Cardiac muscle cell (in vitro differentiated cells and primary cell): ENCODE measurements around the gene COL2A1. TPM values are rescaled to one million over a fixed set of nuclear protein-coding genes. Genes with fewer than 3 reads are reported as not detected.

Source experiments
- DNase-seq, 2 donors: peaks; one replicate each; pipeline versions ENCODE4 v3.0.0 to v3.0.0-alpha.2; 2010 to 2017; ENCODE audit warnings: low read depth in 1 of 2, low spot score in 1 of 2
- H3K27ac ChIP-seq: fragments of 200-600 bp; sonication (generic); 2 replicates; pipeline ENCODE4 v1.5.1; 2016
- H3K27me3 ChIP-seq: fragments of 200-600 bp; sonication (generic); 2 replicates; pipeline ENCODE4 v1.6.0; 2016; ENCODE audit warnings: control low read depth
- H3K36me3 ChIP-seq: fragments of 200-600 bp; sonication (generic); 2 replicates; pipeline ENCODE4 v1.5.1; 2016; ENCODE audit warnings: control low read depth
- H3K4me1 ChIP-seq: fragments of 200-600 bp; sonication (generic); 2 replicates; pipeline ENCODE4 v1.8.1; 2017; ENCODE audit warnings: low read depth, mild to moderate bottlenecking, mixed run types
- H3K4me3 ChIP-seq: fragments of 200-600 bp; sonication (generic); 2 replicates; pipeline ENCODE4 v1.5.1; 2016; ENCODE audit warnings: mild to moderate bottlenecking
- H3K9me3 ChIP-seq: fragments of 200-600 bp; sonication (generic); 2 replicates; pipeline ENCODE4 v1.5.1; 2017; ENCODE audit warnings: low read depth, mild to moderate bottlenecking, control low read depth
- polyA plus RNA-seq: library from polyadenylated mRNA; unstranded; fragments of >200 nt; fragmentation: Nextera tagmentation; extraction: Ambion mirVana; gene quantifications from 2 replicates; pipeline ENCODE4 v1.2.1, GENCODE V29; 2016
- total RNA-seq: library from RNA; depleted of rRNA; stranded (reverse); fragments of >200 nt; gene quantifications from 2 replicates; pipeline ENCODE4 v1.2.3, GENCODE V29; 2016
- TF ChIP-seq, protein P1 (sequence below): IDR thresholded peaks from 2 replicates; pipeline ENCODE4 v1.5.1; 2012; ENCODE audit warnings: low read depth, mild to moderate bottlenecking, low read length

Gene COL2A1
- total and polyA plus RNA-seq, 2 experiments from 2014 or later = 261 to 596 TPM

DNA sequence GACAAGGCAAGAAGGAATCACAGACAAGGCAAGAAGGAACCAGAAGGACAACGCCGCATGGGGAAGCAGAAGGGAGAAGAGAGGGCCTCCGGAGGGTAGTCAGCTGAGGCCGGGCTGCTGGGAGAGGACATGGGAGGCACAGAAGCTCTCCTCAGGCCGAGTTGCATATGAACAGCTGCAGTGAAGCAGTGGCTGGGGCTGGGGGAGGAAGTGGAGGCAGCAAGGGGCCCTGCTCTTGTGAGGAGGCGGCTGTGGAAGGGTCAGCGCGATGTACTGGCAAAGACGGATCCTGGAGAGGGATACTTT, 62.8 kb downstream of the COL2A1 start:
- Histone ChIP-seq H3K4me1 (peaks cover 5% of the 10 kb centered on the region), H3K9me3 (no peaks in the 10 kb centered on the region), H3K4me3 (no peak overlapping the region), H3K27me3 (no peaks in the 10 kb centered on the region), H3K36me3 (no peaks in the 10 kb centered on the region), H3K27ac (no peak overlapping the region)
- no peak for DNase-seq
- TF ChIP-seq, protein P1, sequence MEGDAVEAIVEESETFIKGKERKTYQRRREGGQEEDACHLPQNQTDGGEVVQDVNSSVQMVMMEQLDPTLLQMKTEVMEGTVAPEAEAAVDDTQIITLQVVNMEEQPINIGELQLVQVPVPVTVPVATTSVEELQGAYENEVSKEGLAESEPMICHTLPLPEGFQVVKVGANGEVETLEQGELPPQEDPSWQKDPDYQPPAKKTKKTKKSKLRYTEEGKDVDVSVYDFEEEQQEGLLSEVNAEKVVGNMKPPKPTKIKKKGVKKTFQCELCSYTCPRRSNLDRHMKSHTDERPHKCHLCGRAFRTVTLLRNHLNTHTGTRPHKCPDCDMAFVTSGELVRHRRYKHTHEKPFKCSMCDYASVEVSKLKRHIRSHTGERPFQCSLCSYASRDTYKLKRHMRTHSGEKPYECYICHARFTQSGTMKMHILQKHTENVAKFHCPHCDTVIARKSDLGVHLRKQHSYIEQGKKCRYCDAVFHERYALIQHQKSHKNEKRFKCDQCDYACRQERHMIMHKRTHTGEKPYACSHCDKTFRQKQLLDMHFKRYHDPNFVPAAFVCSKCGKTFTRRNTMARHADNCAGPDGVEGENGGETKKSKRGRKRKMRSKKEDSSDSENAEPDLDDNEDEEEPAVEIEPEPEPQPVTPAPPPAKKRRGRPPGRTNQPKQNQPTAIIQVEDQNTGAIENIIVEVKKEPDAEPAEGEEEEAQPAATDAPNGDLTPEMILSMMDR = no peak

DNA sequence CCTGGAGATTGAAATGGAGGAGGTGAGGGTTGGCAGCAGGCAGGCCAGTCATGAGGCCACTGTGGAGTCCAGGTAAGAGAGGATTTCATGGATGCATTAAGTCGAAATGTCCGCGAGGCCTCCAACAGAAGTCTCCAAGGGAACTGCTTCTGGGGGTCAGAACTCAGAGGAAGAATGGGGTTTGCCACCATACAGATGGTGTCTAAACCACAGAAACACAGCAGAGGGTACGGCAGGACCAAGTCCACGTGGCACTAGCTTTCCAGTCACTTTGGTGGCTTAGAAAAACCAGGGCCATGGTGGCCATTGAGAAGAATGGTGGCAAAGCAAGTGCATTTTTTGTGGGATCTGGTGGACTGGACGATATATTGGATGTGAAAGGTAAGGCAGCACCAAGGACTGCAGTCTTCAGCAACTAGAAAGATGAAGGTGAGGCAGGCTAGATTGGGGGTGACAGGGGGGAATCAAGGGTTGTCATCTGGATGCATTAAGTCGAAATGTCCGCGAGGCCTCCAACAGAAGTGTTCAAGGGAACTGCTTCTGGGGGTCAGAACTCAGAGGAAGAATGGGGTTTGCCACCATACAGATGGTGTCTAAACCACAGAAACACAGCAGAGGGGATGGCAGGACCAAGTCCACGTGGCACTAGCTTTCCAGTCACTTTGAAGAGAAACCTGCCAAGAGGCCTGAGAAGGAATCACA, 63.4 kb downstream of the COL2A1 start:
- H3K27ac ChIP-seq = no peak overlapping the region
- H3K9me3 ChIP-seq = no peaks in the 10 kb centered on the region
- H3K4me3 ChIP-seq = no peak overlapping the region
- no peaks in the 10 kb centered on the region for H3K36me3 ChIP-seq
- DNase-seq = no peak
- peaks cover 5% of the 10 kb centered on the region for H3K4me1 ChIP-seq
- H3K27me3 ChIP-seq = no peaks in the 10 kb centered on the region
- TF ChIP-seq, protein P1 = no peak

DNA sequence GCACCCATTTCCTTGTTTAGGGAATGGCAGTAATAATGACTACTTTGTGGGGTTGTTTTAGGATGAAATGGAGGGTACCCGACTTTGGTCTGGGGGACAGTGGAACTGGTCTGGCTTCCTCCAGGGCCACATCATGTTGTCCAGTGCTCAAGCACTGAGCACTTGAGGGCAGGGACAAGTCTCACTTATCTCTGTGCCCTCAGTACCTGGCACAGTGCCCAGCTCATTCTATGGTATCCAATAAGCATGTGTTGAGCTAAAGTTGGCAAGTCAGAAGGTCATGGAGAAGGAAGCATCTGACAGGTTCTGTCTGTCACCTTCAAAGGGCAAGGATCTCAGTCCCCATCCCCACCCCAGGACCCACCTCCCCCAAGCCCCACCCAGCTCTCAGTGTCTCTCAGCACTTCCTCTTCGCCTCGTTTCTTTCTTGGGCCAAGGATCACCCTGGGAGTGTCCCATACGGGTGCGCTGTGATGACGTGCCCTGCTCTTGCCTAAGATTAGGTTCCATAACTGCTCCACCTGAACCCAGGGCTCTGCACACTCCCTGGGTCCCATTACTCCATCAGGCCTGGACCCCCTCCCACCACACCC, 65.2 kb downstream of the COL2A1 start:
- Histone ChIP-seq H3K27me3 (no peaks in the 10 kb centered on the region), H3K9me3 (no peaks in the 10 kb centered on the region), H3K4me3 (no peak overlapping the region), H3K36me3 (no peaks in the 10 kb centered on the region), H3K4me1 (peaks cover 5% of the 10 kb centered on the region), H3K27ac (no peak overlapping the region)
- no peak for DNase-seq
- TF ChIP-seq, protein P1 = no peak

DNA sequence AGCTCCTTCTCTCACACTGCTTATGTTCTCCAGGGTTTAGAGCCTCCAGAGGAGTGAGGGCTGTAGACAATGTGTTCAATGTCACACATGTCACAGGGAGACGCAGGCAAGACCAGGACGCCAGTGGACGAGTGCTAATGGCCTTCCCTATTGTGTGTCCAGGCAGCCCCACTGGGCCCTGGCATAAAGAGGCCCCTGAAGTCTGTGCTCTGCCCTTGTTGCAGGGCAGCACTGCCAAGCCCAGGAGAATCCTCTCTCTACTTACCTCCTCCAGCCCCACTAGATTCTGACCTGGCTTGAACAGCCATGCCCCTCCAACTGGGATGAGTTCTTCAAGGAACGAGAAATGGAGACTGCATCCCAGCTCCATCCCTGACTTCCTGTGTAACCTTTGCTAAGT, 65.7 kb downstream of the COL2A1 start:
- DNase-seq = no peak
- no peaks in the 10 kb centered on the region for H3K27me3 ChIP-seq
- TF ChIP-seq, protein P1 = no peak
- no peaks in the 10 kb centered on the region for H3K36me3 ChIP-seq
- H3K9me3 ChIP-seq = no peaks in the 10 kb centered on the region
- H3K27ac ChIP-seq = no peak overlapping the region
- no peak overlapping the region for H3K4me3 ChIP-seq
- H3K4me1 ChIP-seq = peaks cover 5% of the 10 kb centered on the region

DNA sequence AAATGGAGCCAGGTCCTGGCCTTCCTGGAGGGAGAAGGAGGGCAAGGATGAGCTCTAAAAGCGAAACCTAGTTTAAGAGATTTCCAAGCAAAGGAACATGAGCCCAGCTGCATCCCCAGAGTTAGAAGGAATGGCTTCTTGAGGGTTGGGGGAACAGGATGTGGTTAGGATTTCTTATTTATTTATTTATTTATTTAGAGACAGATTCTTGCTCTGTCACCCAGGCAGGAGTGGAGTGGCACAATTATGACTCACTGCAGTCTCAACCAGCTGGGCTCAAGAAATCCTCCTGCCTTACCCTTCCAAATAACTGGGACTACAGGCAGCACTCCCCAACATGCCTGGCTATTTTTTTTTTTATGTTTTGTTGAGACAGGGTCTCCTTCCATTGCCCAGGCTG, 66.2 kb downstream of the COL2A1 start:
- no peak overlapping the region for H3K4me3 ChIP-seq
- no peaks in the 10 kb centered on the region for H3K27me3 ChIP-seq
- no peak overlapping the region for H3K27ac ChIP-seq
- no peaks in the 10 kb centered on the region for H3K36me3 ChIP-seq
- peak in 1 of 2 donors; percentile 21 for DNase-seq
- H3K9me3 ChIP-seq = no peaks in the 10 kb centered on the region
- TF ChIP-seq, protein P1 = no peak
- H3K4me1 ChIP-seq = peaks cover 5% of the 10 kb centered on the region
